ENCODE measurements around the gene HIKESHI. TPM values are rescaled to one million over a fixed set of nuclear protein-coding genes. Genes with fewer than 3 reads are reported as not detected.
A peak's percentile ranks its signal among the peaks of the same experiment; 100 is the strongest.

HIKESHI gene
- total RNA-seq, 1 experiment from 2014 or later = 105 TPM

- in situ Hi-C loops (cut with HindIII; ENCODE audit: low sequenced_read_pairs) = no loop called here
- DNase-seq (ENCODE audit: low spot score) = no peak
Observed at GRCh38 chr11:86370922-86371594, 69.0 kb downstream of the HIKESHI start.

GRCh38 chr11:86372041-86372440 is 70.0 kb downstream of the HIKESHI start:
- in situ Hi-C loops (cut with HindIII; ENCODE audit: low sequenced_read_pairs) = no loop called here
- DNase-seq (ENCODE audit: low spot score) = no peak

DNA sequence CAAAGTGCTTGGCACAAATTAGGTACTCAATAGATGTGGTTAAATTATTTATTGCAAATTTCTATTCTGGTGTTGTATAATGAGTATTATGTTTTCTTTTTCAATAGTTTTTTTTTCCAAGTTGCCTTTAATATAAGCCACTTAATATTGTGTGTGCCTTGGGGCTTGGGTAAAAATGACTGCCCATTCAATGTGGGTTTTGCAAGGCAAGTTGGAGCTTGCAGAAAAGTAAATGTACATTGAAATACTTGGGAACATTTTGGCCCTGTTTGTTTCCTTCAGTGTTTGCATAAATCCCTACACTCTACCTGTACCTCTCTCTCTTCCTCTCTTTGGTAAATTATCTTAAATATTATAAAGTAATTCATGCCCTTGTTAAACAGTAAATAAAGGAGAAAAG is 70.5 kb downstream of the HIKESHI start:
- in situ Hi-C loops (cut with HindIII; ENCODE audit: low sequenced_read_pairs) = no loop called here
- no peak for DNase-seq (ENCODE audit: low spot score)

DNA sequence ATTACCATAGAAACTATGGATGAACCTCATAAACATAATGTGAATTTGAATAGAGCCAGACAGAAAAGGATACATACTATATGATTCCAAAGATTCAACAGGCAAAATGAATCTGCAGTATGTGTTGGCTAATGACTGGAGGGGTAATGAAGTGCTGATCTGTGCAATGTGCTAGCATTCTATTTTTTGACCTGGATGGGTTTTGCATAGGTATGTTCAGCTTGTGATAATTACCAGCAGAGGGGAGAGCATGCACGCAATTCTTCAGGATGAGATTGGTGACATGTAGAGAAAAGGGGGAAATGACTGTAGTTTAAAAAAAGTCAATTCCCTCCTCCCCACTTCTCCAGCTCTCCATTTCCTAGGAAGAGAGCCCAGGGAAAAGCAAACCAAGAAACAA is 72.0 kb downstream of the HIKESHI start:
- DNase-seq (ENCODE audit: low spot score) = no peak
- in situ Hi-C loops (cut with HindIII; ENCODE audit: low sequenced_read_pairs) = no loop called here

GRCh38 chr11:86374586-86374985 is 72.5 kb downstream of the HIKESHI start, which contains the start of gene CCDC81:
CCDC81 (plus strand) TSS chr11:86374887; CDS start chr11:86375164, 277 bp downstream.
- in situ Hi-C loops (cut with HindIII; ENCODE audit: low sequenced_read_pairs) = no loop called here
- DNase-seq (ENCODE audit: low spot score) = no peak

- in situ Hi-C loops (cut with HindIII; ENCODE audit: low sequenced_read_pairs) = no loop called here
- DNase-seq (ENCODE audit: low spot score) = no peak
Observed at GRCh38 chr11:86377972-86378371, 75.9 kb downstream of the HIKESHI start.

DNA sequence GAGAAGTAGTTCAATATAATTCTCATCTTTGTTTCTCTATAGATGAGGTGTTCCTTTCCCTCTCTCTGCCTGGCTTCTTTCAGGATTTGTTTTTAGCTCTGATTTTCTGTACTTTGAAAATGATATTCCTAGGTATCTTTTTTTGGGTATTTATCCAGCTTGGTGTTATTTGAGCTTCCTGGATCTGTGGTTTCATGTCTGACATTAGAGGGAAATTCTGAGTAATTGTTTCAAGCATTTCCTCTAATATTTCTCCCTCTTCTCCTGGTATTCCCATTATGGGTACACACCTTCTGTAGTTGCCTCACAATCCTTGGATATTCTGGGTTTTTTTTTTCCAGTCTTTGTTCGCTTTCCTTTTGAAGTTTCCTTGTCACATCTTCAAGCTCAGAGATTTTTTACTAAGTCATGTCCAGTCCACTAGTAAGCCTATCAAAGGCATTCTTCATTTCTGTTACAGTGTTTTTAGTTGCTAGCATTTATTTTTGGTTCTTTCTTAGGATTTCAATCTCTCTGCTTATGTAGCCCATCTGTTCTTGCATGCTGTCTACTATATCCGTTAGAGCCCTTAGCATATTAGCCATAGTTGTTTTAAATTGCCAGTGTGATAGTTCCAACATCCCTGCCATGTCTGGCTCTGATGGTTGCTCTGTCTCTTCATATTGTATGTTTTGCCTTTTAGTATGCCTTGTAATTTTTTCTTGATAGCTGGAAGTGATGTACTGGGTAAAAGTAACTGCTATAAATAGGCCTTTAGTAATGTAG is 78.4 kb downstream of the HIKESHI start:
- in situ Hi-C loops (cut with HindIII; ENCODE audit: low sequenced_read_pairs) = no loop called here

GRCh38 chr11:86383041-86383955 is 81.3 kb downstream of the HIKESHI start:
- in situ Hi-C loops (cut with HindIII; ENCODE audit: low sequenced_read_pairs) = no loop called here

More for the DNA sequence above, 78.4 kb downstream of the HIKESHI start:
- no peak for DNase-seq (ENCODE audit: low spot score)

DNA sequence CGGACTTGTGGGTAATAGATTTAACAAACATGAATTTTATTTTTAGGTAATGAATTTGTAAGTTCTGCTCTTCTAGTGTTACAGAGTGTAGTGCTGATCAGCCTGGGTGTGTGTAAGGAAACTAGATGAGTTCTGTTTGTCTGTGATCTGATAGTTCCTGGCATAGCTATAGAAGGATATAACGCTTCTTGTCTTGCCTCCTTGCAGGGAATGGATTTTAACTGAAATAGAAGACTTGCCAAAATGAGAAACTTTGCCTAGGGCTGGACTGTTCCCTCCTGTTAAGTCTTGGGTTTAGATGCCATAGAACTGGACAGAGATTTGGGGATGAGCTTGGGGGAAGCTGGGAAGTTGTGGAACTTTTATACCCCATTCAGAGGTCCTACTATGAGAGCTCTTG is 84.2 kb downstream of the HIKESHI start:
- no peak for DNase-seq (ENCODE audit: low spot score)
- in situ Hi-C loops (cut with HindIII; ENCODE audit: low sequenced_read_pairs) = no loop called here

More at GRCh38 chr11:86383041-86383955, 81.3 kb downstream of the HIKESHI start:
- no peak for DNase-seq (ENCODE audit: low spot score)

DNA sequence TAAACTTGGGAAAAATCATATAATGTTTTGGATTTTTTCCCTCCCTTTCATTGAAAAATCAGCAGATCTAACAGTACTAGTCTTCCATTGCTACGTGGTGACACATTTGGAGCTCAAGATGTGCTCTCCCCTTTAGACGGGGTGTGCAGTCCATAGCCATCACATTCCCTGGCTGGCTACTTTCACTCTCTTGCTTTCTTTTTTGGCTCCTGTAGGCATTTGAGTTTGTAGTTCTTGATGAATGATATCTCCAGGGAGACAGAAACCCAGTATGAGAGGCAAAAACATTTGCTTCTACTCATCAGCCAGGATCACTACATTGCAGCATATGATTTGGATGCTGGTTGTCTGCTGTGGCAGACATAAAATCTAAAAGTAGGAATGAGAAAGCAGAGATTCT is 84.7 kb downstream of the HIKESHI start:
- in situ Hi-C loops (cut with HindIII; ENCODE audit: low sequenced_read_pairs) = no loop called here
- DNase-seq (ENCODE audit: low spot score) = no peak

DNA sequence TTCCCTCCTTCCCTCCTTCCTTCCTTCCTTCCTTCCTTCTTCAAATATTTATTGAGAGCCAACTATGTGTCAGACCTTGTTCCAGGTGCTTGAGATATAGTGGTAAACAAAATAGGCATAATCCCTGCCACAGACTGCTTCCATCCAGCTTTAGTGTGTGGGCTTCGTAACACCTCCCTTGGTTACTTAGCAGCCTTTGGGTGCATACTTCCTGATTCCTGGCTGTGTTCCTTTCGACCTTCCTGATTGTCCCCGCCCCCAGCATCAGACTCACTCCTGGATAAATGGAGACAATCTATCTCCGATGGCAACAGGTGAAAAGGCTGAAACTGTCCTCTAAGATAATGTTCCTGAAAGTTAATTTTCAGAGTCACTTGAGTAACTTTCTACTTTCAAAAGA is 86.2 kb downstream of the HIKESHI start:
- in situ Hi-C loops (cut with HindIII; ENCODE audit: low sequenced_read_pairs) = no loop called here
- no peak for DNase-seq (ENCODE audit: low spot score)

DNA sequence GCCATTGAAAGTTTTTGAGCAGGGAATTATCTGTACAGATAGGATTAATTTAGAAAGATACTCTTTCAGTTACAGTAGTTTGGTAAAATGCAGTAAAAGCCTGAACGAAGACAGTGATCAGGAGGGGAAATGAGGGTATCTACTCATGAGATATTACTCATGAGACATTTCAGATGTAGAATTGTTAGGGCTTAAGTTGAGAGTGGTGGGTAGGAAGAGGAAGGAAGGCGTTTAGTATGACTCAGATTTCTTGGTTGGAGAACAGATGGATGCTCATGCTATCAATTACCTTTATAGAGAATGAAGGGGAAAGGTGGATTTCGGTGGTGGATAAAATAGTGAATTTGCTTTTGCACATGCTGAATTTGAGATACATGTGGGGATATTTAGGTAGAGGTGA is 88.4 kb downstream of the HIKESHI start:
- in situ Hi-C loops (cut with HindIII; ENCODE audit: low sequenced_read_pairs) = no loop called here

DNA sequence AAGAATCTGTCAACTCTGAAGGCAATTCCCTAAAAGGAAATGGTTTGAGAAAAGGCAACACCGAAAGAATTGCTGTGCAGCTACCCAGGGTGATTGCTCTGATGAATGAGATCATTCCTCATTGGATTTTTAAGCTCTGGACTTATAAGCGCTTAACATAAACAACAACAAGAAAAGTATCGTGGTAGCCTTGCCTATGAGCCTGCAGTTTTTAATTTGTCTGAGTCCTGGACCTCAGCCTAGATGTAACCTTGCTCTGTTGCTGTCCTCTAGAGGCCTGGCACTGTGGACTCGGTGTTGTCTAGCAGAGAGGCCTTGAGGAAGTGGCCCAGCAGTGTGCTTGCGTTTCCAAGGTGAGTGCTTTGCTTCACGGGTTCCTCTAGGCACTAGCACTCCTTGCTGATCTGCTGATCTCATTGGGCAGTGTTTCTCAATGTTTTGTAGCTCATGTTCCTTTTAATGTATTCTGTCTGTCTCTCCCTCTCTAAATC is 93.1 kb downstream of the HIKESHI start:
- peak; percentile 36 for DNase-seq (ENCODE audit: low spot score)
- in situ Hi-C loops (cut with HindIII; ENCODE audit: low sequenced_read_pairs) = no loop called here

More for the DNA sequence above, 88.4 kb downstream of the HIKESHI start:
- DNase-seq (ENCODE audit: low spot score) = no peak

Other genes starting within 250 kb of the HIKESHI start
- 45.5 and 101 TPM in 2 replicates for gene PICALM, start 233.2 kb upstream of the HIKESHI start, total RNA-seq (2014; rRNA removed; shearing (Covaris generic))
- 25.6 and 29.6 TPM in 2 replicates for gene EED, start 57.5 kb upstream of the HIKESHI start, total RNA-seq (2014; rRNA removed; shearing (Covaris generic))
- 49.2 and 50.8 TPM in 2 replicates for gene CCDC81, start 72.6 kb downstream of the HIKESHI start, total RNA-seq (2014; rRNA removed; shearing (Covaris generic))

All from G401 (cell line).